ENCODE measurements around the gene LMX1A.

DNA sequence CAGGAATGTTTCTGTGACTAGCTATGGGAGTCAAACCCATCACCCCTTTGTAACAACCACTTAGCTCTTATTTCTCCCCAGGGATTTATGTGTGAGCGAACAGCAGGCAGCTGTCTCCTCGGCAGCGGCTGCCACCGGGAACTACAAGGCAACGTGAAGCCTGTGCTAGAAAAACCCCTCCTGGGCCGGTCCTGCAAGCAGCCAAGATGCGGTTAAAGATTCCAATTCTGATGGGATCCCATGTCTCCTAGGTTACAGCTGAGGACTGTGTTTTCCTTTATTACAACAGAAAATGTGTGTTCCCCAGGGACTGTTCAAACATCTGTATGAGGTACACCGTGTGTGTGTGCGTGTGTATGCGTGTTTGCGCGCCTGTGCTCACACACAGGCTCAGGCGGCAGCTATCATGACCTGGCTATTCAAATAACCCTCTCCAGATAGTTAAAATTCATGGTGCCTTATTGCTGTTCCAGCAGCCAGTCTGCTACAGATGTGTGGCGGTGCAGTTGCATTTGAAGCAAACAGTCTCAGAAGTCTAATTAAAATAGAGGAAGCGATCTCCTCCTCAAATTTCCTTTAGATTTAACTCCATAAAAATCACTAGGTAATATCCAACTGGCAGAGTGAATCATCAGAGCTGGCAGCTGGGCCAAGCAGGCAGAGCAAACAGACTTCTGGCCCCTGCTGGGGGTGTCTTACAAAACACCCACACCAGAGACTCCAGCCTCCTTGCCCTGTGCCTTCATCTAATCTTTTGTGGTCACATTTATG, 68.0 kb downstream of the LMX1A start:
- no peak for TF ChIP-seq POLR2A (IDR thresholded peaks at IDR 0.05; ENCODE audit: low read length)
- TF ChIP-seq GATA1 (IDR thresholded peaks at IDR 0.05; ENCODE audit: low read depth, low read length), result no peak
